22Rv1 (cell line): ENCODE measurements around the gene NPEPL1.

Source experiments
- CTCF ChIP-seq: fragments of 450-650 bp; IDR thresholded peaks from 2 replicates; pipeline ENCODE4 v1.5.1; 2017; ENCODE audit warnings: mild to moderate bottlenecking
- ZFX ChIP-seq: fragments of 450-650 bp; IDR thresholded peaks from 2 replicates; pipeline ENCODE4 v1.6.1; 2017; ENCODE audit warnings: antibody characterized with exemption, borderline replicate concordance

GRCh38 chr20:58753922-58754551, 61.4 kb downstream of the NPEPL1 start:
- TF ChIP-seq CTCF (no peak), ZFX (no peak)
